ENCODE data around the gene GTF2F1. TPM values are rescaled to one million over a fixed set of nuclear protein-coding genes. Genes with fewer than 3 reads are reported as not detected.

The GTF2F1 gene
- total and polyA plus RNA-seq, 9 of the 15 experiments (the other 6 are each of a cell fraction or from before 2014, with no cell fraction given): 4.7 to 75.4 (median 68.4) TPM

- TF ChIP-seq RREB1 (CRISPR knock-in tag; IDR thresholded peaks at IDR 0.05) (no peak), ZEB2 (IDR thresholded peaks at IDR 0.05) (no peak), TAF1 (IDR thresholded peaks at IDR 0.05; ENCODE audit: control insufficient read depth, extremely low read depth, insufficient read depth, low read length, severe bottlenecking) (peak; percentile 31), CTBP1 (IDR thresholded peaks at IDR 0.05; ENCODE audit: borderline replicate concordance) (no peak), MYBL2 (IDR thresholded peaks at IDR 0.05; ENCODE audit: low read depth) (no peak), MYBL2 (CRISPR knock-in tag; IDR thresholded peaks at IDR 0.05; ENCODE audit: borderline replicate concordance) (no peak), MEIS2 (IDR thresholded peaks at IDR 0.05; ENCODE audit: partially characterized antibody) (no peak), RFX7 (CRISPR knock-in tag; IDR thresholded peaks at IDR 0.05) (no peak), ZNF740 (CRISPR knock-in tag; IDR thresholded peaks at IDR 0.05) (no peak), ZNF740 (tag; IDR thresholded peaks at IDR 0.05) (peak in 1 of 2 experiments; percentile 47; a peak in 1 of 4 replicates), ZNF77 (CRISPR knock-in tag; IDR thresholded peaks at IDR 0.05) (no peak), GATA2 (CRISPR knock-in tag; IDR thresholded peaks at IDR 0.05) (no peak), ZNF165 (CRISPR knock-in tag; IDR thresholded peaks at IDR 0.05; ENCODE audit: borderline replicate concordance) (no peak), CHD1 (IDR thresholded peaks at IDR 0.05; ENCODE audit: low read length) (peak; percentile 80), RNF2 (IDR thresholded peaks at IDR 0.05) (no peak), NUFIP1 (IDR thresholded peaks at IDR 0.05; ENCODE audit: partially characterized antibody) (no peak), PRMT5 (CRISPR knock-in tag; IDR thresholded peaks at IDR 0.05) (no peak), KDM5B (IDR thresholded peaks at IDR 0.05; ENCODE audit: insufficient replicate concordance, low read depth, low read length) (peak; percentile 23), USF2 (CRISPR knock-in tag; IDR thresholded peaks at IDR 0.05) (no peak), NRF1 (conservative IDR thresholded peaks at IDR 0.05 in 1 of 2, IDR thresholded peaks at IDR 0.05 in 1 of 2) (no peak)
- TF ChIP-seq, protein P1, sequence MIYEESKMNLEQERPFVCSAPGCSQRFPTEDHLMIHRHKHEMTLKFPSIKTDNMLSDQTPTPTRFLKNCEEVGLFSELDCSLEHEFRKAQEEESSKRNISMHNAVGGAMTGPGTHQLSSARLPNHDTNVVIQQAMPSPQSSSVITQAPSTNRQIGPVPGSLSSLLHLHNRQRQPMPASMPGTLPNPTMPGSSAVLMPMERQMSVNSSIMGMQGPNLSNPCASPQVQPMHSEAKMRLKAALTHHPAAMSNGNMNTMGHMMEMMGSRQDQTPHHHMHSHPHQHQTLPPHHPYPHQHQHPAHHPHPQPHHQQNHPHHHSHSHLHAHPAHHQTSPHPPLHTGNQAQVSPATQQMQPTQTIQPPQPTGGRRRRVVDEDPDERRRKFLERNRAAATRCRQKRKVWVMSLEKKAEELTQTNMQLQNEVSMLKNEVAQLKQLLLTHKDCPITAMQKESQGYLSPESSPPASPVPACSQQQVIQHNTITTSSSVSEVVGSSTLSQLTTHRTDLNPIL (CRISPR knock-in tag; IDR thresholded peaks at IDR 0.05): no peak
Measured at GRCh38 chr19:6423499-6424194, 30.7 kb upstream of the GTF2F1 start (continued).

Data from K562 (cell line).